ENCODE results near the gene PFKL. TPM values are rescaled to one million over a fixed set of nuclear protein-coding genes. Genes with fewer than 3 reads are reported as not detected.

PFKL gene
- total RNA-seq, 1 experiment from 2014 or later, result 150 TPM

DNA sequence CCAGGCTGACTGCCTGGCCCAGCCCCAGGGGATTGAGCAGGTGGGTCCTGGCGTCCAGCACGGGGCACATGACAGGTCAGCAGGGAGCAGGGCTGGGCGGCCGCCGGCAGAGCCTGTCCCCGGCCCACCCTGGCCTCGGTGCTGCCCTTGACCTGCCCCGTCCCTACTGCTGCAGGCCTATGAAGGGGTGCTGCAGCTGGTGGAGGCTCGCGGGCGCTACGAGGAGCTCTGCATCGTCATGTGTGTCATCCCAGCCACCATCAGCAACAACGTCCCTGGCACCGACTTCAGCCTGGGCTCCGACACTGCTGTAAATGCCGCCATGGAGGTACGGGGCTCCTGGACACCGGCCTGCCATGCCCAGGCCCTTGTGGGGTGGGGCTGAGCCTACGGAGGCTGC is 23.7 kb downstream of the PFKL start:
- POLR2A ChIA-PET, result no interaction called here
- DNase-seq (ENCODE audit: low read depth, low spot score) (no peak), ATAC-seq (no peak)
- no peak overlapping the region for H3K4me3 ChIP-seq (replicated peaks in 1 of 2; ENCODE audit: low read depth in 1 of 2, low read length in 2 of 2)
- H3K27me3 ChIP-seq (ENCODE audit: insufficient read depth, low read length), result no peaks in the 10 kb centered on the region
- H2AFZ ChIP-seq (ENCODE audit: low read depth, low read length, poor library complexity, severe bottlenecking), result no peak overlapping the region
- H3K4me1 ChIP-seq (ENCODE audit: control insufficient read depth in 1 of 2, insufficient read depth in 2 of 2, low read length in 2 of 2), result no peaks in the 10 kb centered on the region
- no peak overlapping the region for H3K27ac ChIP-seq (ENCODE audit: low read depth, low read length)
- CTCF ChIA-PET, result no interaction called here
- H3K9me2 ChIP-seq (ENCODE audit: insufficient read depth), result no peaks in the 10 kb centered on the region
- no peak overlapping the region for H3K4me2 ChIP-seq (ENCODE audit: low read length)
- RAD21 ChIA-PET (ENCODE audit: low non-redundant PET in 1 of 2, low total read pairs in 2 of 2, uncharacterized antibody in 2 of 2, unreplicated experiment in 2 of 2), result no interaction called here
- no peaks in the 10 kb centered on the region; a peak in 1 of 4 replicates for H3K36me3 ChIP-seq (ENCODE audit: control insufficient read depth in 1 of 2, insufficient read depth in 2 of 2, low read length in 2 of 2)
- H3K9ac ChIP-seq (ENCODE audit: low read length), result no peak overlapping the region
- TF ChIP-seq ATF3 (IDR thresholded peaks at IDR 0.05), result no peak
- TF ChIP-seq TCF7L2 (IDR thresholded peaks at IDR 0.05; ENCODE audit: borderline replicate concordance, extremely low read depth, insufficient read depth, insufficient read length), result no peak
- TF ChIP-seq POLR2A (IDR thresholded peaks at IDR 0.05; ENCODE audit: borderline replicate concordance, extremely low read depth, insufficient read depth, insufficient read length), result no peak
- no peak for TF ChIP-seq FOSL1 (IDR thresholded peaks at IDR 0.05; ENCODE audit: low read depth)
- no peak for TF ChIP-seq CBX3 (IDR thresholded peaks at IDR 0.05; ENCODE audit: low read depth)
- TF ChIP-seq SRF (IDR thresholded peaks at IDR 0.05; ENCODE audit: low read depth), result no peak
- TF ChIP-seq YY1 (IDR thresholded peaks at IDR 0.05; ENCODE audit: extremely low read depth, insufficient replicate concordance, low read depth, low read length), result no peak
- no peak for TF ChIP-seq EZH2phosphoT487 (IDR thresholded peaks at IDR 0.05; ENCODE audit: borderline replicate concordance)
- no peak for TF ChIP-seq EGR1 (IDR thresholded peaks at IDR 0.05; ENCODE audit: low read depth)
- TF ChIP-seq RAD21 (IDR thresholded peaks at IDR 0.05; ENCODE audit: low read depth), result no peak
- no peak for TF ChIP-seq EZH2 (IDR thresholded peaks at IDR 0.05)
- no peak for TF ChIP-seq CEBPB (IDR thresholded peaks at IDR 0.05; ENCODE audit: low read depth)
- no peak for TF ChIP-seq ELF1 (IDR thresholded peaks at IDR 0.05; ENCODE audit: borderline replicate concordance, low read depth)
- no peak for TF ChIP-seq POLR2AphosphoS5 (IDR thresholded peaks at IDR 0.05; ENCODE audit: low read depth, low read length)
- TF ChIP-seq, protein P1, sequence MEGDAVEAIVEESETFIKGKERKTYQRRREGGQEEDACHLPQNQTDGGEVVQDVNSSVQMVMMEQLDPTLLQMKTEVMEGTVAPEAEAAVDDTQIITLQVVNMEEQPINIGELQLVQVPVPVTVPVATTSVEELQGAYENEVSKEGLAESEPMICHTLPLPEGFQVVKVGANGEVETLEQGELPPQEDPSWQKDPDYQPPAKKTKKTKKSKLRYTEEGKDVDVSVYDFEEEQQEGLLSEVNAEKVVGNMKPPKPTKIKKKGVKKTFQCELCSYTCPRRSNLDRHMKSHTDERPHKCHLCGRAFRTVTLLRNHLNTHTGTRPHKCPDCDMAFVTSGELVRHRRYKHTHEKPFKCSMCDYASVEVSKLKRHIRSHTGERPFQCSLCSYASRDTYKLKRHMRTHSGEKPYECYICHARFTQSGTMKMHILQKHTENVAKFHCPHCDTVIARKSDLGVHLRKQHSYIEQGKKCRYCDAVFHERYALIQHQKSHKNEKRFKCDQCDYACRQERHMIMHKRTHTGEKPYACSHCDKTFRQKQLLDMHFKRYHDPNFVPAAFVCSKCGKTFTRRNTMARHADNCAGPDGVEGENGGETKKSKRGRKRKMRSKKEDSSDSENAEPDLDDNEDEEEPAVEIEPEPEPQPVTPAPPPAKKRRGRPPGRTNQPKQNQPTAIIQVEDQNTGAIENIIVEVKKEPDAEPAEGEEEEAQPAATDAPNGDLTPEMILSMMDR (IDR thresholded peaks at IDR 0.05 in 2 of 3, conservative IDR thresholded peaks at IDR 0.05 in 1 of 3; ENCODE audit: borderline replicate concordance in 1 of 3, insufficient read depth in 1 of 3, low read depth in 2 of 3, low read length in 2 of 3), result no peak
- H3K79me2 ChIP-seq (ENCODE audit: insufficient read depth, low read length), result no peaks in the 10 kb centered on the region
- H4K20me1 ChIP-seq (ENCODE audit: insufficient read depth), result no peaks in the 10 kb centered on the region
- BruUV-seq (replicated peaks), result no TSS peak
- no peaks in the 10 kb centered on the region for H3K9me3 ChIP-seq (ENCODE audit: control insufficient read depth in 1 of 2, insufficient read depth in 1 of 2, low read depth in 1 of 2, low read length in 2 of 2)
- intact Hi-C loops (cut with micrococcal nuclease), result no loop called here

Measured in HCT116 (cell line).